Left cardiac atrium (tissue), 4 donors: ENCODE data around the gene PRSS22. TPM values are rescaled to one million over a fixed set of nuclear protein-coding genes. Genes with fewer than 3 reads are reported as not detected.

Experiments
- ATAC-seq, 2 donors: fragments of 200-7000 bp; cut with Tn5 transposase; one replicate each; pipeline ENCODE4 v1.9.1; 2020; ENCODE audit warnings: mild to moderate bottlenecking in 2 of 2, moderate library complexity in 2 of 2
- DNase-seq: peaks from one replicate; pipeline ENCODE4 v3.0.0-alpha.2; 2020
- intact Hi-C, 2 donors: fragments of 100-400 bp; cut with DNase I; formaldehyde crosslinking; loops; one replicate each; pipeline versions ENCODE4 v1.14.1 to v1.15.1; 2022 to 2023
- total RNA-seq, 2 donors: library from RNA; stranded (reverse); fragmentation: NEBNext Ultra II Directional; extraction: Animal tissue kit (Norgen Biotek cat#: 25700); gene quantifications; one replicate each; pipeline ENCODE4 v1.2.1, GENCODE V29; 2021
- donor health status: DM: no; HTN: yes; CAD: no.
- donor health status: DM: no; HTN: yes; CAD: no; lungs with severe emphysema.
- donor health status: DM: yes; HTN: yes; CAD: no.
- donor health status: Dilated cardiomyopathy.

The PRSS22 gene
- total RNA-seq, 2 donors from 2014 or later: not detected

DNA sequence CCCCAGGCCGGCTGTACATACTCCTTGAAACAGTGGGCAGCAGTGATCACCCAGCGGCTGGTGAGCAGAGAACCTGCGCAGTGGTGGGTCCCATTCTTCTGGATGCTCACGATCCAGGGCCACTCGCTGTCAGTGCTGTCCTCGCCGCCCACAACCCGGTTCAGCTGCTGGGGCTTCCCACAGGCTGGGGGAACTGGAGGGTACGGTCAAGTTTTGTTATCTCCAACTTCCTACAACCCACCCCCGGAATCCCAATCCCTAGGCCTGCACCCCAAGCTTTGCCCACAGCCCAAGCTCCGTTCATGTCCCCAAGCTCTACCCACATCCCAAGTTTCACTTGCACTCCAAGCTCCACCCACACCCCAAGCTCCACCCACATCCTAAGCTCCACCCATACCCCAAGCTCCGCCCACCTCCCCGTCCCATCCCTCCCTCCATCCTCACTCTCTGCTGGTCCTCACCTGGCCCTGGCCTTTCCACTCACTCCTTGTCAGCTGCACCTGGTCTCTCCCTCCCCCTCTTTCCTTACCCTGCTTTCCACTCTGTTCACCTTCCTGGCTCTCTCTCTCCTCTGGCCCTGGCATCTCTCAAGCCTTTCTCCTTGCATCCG, 1.8 kb downstream of the PRSS22 start:
- intact Hi-C loops: no loop called here
- no peak for DNase-seq

DNA sequence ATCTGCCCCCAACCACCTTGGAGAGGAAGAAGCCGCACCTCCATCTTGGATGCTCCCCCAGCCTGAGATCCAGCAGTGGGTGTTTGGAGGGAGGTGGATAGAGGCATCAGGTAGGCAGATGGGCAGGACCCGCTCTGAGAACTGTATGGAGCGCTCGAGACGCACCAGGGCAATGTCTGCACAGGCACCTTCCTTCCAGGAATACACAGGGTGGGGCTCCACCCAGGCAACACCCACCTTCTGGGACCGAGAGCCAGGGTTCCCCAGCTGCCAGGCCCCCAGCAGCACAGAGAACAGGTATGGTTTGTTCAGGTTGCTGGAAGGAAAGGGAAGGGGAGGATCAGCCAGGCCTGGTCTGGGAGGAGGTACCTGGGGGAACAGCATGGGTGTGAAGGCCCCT, 2.4 kb downstream of the PRSS22 start:
- ATAC-seq (no peak), DNase-seq (no peak)
- intact Hi-C loops: no loop called here

More for the DNA sequence above, 1.8 kb downstream of the PRSS22 start:
- ATAC-seq: no peak

- ATAC-seq (no peak), DNase-seq (no peak)
- intact Hi-C loops: no loop called here
These were observed 3.2 kb downstream of the PRSS22 start for GRCh38 chr16:2854700-2855309.

- intact Hi-C loops: no loop called here
- DNase-seq: no peak
- ATAC-seq: no peak
These were observed 4.4 kb downstream of the PRSS22 start for GRCh38 chr16:2853531-2854073.

DNA sequence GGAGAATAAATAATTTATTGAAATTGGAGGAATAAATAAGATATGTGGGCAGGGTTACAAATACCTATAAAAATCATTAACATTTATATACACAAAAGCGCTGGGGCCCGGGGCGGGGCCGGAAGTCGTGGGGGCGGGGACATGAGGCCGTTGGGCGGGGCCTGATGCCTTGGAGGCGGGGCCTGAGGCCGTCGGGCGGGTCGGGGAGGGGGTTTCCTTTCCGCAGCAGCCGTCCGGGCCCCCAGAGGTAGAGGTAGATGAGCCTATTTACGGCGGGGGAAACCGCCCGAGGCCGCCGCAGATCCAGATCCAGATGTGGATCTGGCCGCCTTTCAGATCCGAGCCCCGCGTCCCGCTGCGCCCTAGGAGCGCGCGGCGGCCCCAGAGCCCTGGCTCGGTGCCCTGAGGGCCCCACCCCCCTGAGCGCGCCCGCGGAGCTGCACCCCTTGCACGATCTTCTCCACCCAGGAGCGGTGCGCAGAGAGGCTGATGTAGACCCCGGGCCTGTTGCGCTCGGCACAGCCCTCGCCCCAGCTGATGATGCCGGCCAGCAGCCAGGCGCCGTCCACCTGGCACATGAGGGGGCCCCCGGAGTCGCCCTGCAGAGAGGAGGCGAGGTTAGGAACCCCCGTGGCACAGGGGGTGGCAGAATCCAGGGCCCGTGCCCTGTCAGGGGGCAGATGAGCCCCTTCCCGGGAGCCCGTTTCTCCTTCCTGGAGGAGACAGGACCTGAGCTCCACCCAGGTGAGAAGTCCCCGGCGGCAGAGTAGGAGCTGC, 5.1 kb downstream of the PRSS22 start:
- ATAC-seq: no peak
- no peak for DNase-seq
- intact Hi-C loops: no loop called here

- intact Hi-C loops: no loop called here
- no peak for DNase-seq
- no peak for ATAC-seq
These were observed 5.8 kb downstream of the PRSS22 start for GRCh38 chr16:2852003-2852730.

GRCh38 chr16:2848933-2849725, 8.8 kb downstream of the PRSS22 start:
- no peak for ATAC-seq
- intact Hi-C loops: no loop called here
- no peak for DNase-seq

- ATAC-seq: no peak
- intact Hi-C loops: no loop called here
- DNase-seq: no peak
These were observed 11.3 kb downstream of the PRSS22 start for GRCh38 chr16:2846511-2847310.

DNA sequence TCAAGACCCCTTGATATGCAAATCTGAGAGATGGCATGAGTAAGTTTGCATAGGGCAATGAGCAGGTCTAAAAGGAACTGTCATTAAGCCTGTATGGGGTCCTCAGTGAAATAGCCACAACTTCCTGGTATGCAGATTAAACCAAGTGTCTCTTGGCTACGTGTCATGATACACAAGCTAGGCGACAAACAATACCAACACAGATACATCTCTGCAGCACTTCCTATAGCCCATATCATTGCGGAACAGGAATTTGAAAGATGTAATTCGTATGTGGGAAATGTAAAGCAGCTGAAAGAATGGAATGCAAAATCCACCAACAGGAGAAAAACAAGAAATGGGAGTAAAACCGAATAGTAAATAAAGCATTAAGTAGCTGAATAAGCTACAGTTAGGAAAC, 12.9 kb downstream of the PRSS22 start:
- no peak for ATAC-seq
- intact Hi-C loops: no loop called here

GRCh38 chr16:2843526-2843925, 14.4 kb downstream of the PRSS22 start:
- DNase-seq (no peak), ATAC-seq (no peak)
- intact Hi-C loops: no loop called here

More for the DNA sequence above, 12.9 kb downstream of the PRSS22 start:
- no peak for DNase-seq

- ATAC-seq (peak; percentile 41 to 46), DNase-seq (peak; percentile 70)
- intact Hi-C loops: no loop called here
These were observed 15.5 kb downstream of the PRSS22 start for GRCh38 chr16:2842340-2843000.

GRCh38 chr16:2841606-2842339, 16.2 kb downstream of the PRSS22 start:
- intact Hi-C loops: no loop called here
- ATAC-seq (no peak), DNase-seq (no peak)

DNA sequence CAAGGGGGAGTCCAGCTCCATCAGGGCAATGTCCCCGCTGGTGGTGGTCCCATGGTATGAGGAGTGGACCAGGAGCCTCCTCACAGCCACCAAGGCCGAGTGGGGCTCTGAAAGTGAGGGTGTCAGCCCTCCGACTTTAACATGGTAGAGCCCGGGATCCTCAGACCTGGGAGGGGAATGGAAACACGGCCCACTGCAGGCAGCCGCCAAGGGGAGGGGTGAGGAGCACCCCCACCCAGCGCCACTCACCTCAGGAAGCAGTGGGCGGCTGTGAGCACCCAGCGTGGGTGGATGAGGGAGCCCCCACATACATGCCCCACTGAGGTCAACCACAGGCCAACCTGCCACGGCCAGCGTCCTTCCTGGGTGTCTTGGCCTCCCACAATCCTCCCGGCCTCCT, 17.1 kb downstream of the PRSS22 start:
- no peak for DNase-seq
- ATAC-seq: no peak
- intact Hi-C loops: no loop called here

GRCh38 chr16:2839650-2840450, 18.1 kb downstream of the PRSS22 start:
- intact Hi-C loops: no loop called here
- ATAC-seq (no peak), DNase-seq (no peak)

- DNase-seq: peak; percentile 70
- intact Hi-C loops: no loop called here
These were observed 19.0 kb downstream of the PRSS22 start for GRCh38 chr16:2838928-2839327.

More at GRCh38 chr16:2838928-2839327, 19.0 kb downstream of the PRSS22 start:
- ATAC-seq: peak; percentile 76 to 77
